Keratinocyte (primary cell): ENCODE data around the gene ARL6IP6.

ENCODE experiments used
- EZH2 ChIP-seq: IDR thresholded peaks from one replicate; pipeline ENCODE4 v1.6.1; 2012; ENCODE audit warnings: inconsistent platforms, mild to moderate bottlenecking, low read length, moderate library complexity
- TF ChIP-seq, protein P1 (sequence below), 3 experiments: IDR thresholded peaks in 1 of 3; conservative IDR thresholded peaks in 1 of 3; optimal IDR thresholded peaks in 1 of 3; 2 replicates in 2 of 3; 3 replicates in 1 of 3; pipeline versions ENCODE3 to v1.5.1; 2011; ENCODE audit warnings: low read length in 3 of 3, mild to moderate bottlenecking in 3 of 3, moderate library complexity in 2 of 3, control low read depth in 1 of 3, inconsistent platforms in 1 of 3; ENCODE audit not compliant: insufficient read depth in 2 of 3; ENCODE audit errors: extremely low read depth in 1 of 3

DNA sequence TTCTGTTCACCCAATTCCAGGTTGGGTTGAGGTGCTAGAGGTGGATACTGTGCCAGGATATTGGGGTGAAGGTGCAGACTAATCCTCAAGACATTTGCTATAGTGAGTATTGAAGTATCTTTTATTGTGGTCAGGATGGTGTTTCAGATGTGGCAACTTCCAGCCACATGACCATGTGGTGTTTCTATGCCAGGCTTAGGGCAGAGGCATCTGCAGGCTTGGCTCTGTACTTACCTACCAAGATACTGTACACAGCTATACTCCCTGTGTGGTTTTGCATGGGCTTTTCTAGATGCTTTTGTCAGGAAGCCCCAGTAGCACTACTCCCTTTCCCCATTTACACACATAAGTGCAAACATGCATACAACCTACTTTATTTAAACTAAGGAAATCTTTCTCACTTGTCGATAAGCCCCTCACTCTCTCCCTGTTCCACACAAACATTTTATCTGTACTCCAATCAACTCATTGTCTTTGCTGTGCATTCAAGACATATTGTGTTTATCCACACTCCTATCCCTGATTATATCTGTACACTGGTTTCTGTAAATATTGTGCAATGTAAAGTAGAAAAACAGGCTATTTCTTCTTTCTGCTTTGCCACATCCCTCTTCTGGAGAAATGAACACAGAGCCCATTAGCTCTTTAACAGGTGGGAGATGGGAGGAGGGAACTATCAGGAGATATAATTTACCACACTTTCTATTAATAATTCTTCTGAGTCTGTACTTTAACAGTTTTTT is 12.3 kb downstream of the ARL6IP6 start:
- TF ChIP-seq, protein P1, sequence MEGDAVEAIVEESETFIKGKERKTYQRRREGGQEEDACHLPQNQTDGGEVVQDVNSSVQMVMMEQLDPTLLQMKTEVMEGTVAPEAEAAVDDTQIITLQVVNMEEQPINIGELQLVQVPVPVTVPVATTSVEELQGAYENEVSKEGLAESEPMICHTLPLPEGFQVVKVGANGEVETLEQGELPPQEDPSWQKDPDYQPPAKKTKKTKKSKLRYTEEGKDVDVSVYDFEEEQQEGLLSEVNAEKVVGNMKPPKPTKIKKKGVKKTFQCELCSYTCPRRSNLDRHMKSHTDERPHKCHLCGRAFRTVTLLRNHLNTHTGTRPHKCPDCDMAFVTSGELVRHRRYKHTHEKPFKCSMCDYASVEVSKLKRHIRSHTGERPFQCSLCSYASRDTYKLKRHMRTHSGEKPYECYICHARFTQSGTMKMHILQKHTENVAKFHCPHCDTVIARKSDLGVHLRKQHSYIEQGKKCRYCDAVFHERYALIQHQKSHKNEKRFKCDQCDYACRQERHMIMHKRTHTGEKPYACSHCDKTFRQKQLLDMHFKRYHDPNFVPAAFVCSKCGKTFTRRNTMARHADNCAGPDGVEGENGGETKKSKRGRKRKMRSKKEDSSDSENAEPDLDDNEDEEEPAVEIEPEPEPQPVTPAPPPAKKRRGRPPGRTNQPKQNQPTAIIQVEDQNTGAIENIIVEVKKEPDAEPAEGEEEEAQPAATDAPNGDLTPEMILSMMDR (optimal IDR thresholded peaks at IDR 0.05 in 1 of 3, IDR thresholded peaks at IDR 0.05 in 1 of 3, conservative IDR thresholded peaks at IDR 0.05 in 1 of 3; ENCODE audit: extremely low read depth in 1 of 3, insufficient read depth in 2 of 3, low read length in 3 of 3): no peak
- TF ChIP-seq EZH2: no peak
